PC-9 (cell line): Measurements from ENCODE around the gene GLT8D1.
A peak's percentile ranks its signal among the peaks of the same experiment; 100 is the strongest.

ENCODE experiments used
- EZH2 ChIP-seq: fragments of 200-600 bp; sonication (generic); IDR thresholded peaks from 2 replicates; pipeline ENCODE4 v1.8.0; 2017; ENCODE audit warnings: antibody characterized with exemption, low read depth
- TF ChIP-seq, protein P1 (sequence below): fragments of 200-600 bp; sonication (generic); conservative IDR thresholded peaks from 2 replicates; pipeline ENCODE4 v1.6.1; 2017; ENCODE audit warnings: mixed run types, antibody characterized with exemption, mild to moderate bottlenecking, moderate library complexity

DNA sequence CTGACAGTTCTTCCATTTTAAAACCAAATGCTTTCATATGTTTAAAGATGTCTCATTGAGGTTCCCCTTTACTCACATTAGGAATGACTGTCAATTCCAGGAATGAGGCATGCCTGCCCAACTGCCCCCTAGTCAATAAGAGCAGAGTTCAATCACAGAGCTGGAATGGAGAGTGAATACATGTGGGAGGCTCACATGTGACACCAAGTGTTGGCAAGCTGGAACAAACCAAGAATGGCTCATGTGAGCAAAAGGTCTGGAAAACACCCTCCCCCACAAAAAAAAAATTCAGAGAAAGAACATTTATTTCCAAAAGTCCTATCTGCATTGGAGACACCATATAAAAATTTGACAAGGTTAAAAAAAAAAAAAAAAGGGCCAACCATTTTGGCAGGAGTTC, 23.6 kb downstream of the GLT8D1 start:
- TF ChIP-seq, protein P1, sequence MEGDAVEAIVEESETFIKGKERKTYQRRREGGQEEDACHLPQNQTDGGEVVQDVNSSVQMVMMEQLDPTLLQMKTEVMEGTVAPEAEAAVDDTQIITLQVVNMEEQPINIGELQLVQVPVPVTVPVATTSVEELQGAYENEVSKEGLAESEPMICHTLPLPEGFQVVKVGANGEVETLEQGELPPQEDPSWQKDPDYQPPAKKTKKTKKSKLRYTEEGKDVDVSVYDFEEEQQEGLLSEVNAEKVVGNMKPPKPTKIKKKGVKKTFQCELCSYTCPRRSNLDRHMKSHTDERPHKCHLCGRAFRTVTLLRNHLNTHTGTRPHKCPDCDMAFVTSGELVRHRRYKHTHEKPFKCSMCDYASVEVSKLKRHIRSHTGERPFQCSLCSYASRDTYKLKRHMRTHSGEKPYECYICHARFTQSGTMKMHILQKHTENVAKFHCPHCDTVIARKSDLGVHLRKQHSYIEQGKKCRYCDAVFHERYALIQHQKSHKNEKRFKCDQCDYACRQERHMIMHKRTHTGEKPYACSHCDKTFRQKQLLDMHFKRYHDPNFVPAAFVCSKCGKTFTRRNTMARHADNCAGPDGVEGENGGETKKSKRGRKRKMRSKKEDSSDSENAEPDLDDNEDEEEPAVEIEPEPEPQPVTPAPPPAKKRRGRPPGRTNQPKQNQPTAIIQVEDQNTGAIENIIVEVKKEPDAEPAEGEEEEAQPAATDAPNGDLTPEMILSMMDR, result peak; percentile 27; the same call in 1 of the 2 replicates
- TF ChIP-seq EZH2, result no peak
